ENCODE results near the gene SRSF9. TPM values are rescaled to one million over a fixed set of nuclear protein-coding genes. Genes with fewer than 3 reads are reported as not detected.

Gene SRSF9
- polyA plus RNA-seq, 2 of the 4 experiments (the other 2 are of a cell fraction): 218 to 306 TPM

DNA sequence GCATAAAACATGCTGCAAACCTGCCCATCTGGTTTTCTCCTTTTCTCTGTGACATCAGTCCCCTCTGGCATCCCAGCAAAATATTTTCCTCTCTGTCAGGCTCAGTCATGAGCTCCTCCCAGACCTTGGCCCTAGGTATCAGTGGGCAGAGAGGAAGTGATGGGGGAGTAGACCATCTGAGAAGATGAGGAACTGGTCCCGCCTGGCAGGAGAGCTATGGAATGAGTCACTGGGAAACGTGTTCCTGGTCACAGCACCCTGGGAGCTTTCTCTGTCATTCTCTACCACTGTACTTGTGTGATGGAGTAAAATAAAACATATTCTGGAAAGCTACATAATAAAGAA, 5.0 kb upstream of the SRSF9 start:
- CTCF ChIA-PET: interaction anchor here (0.6 to 2.0 kb wide), 10 partner anchors 9 to 147 kb away, joined by 3 to 8 read pairs (median 4); partner anchors contain the start of genes DYNLL1 and PLA2G1B
- TF ChIP-seq POLR2AphosphoS2 (conservative IDR thresholded peaks at IDR 0.05; ENCODE audit: low read length) (no peak), KDM5A (IDR thresholded peaks at IDR 0.05) (no peak), TFCP2L1 (CRISPR knock-in tag; IDR thresholded peaks at IDR 0.05) (no peak), FOSL2 (IDR thresholded peaks at IDR 0.05) (no peak), FOSL2 (CRISPR knock-in tag; IDR thresholded peaks at IDR 0.05) (no peak; the same call in 1 of the 2 replicates), RFX5 (IDR thresholded peaks at IDR 0.05) (no peak), MAZ (IDR thresholded peaks at IDR 0.05; ENCODE audit: borderline replicate concordance, low read depth, low read length) (no peak)
- TF ChIP-seq, protein P1, sequence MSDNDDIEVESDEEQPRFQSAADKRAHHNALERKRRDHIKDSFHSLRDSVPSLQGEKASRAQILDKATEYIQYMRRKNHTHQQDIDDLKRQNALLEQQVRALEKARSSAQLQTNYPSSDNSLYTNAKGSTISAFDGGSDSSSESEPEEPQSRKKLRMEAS (IDR thresholded peaks at IDR 0.05): peak; percentile 28; the same call in 1 of the 2 replicates
- peak; percentile 62 to 76 for DNase-seq (ENCODE audit: low read depth in 1 of 2, low spot score in 1 of 2)
- 3% methylated on average over 2 of the region's 2 CpGs for WGBS (ENCODE audit: missing lambda C conversion rate)
- H3K4me1 ChIP-seq: peaks cover 21% of the 10 kb centered on the region
- peak overlapping the region; percentile 62 for H3K4me2 ChIP-seq
- peak; percentile 61; a peak in 5 of 6 replicates for ATAC-seq
- FAIRE-seq: no peak
- POLR2A ChIA-PET: interaction anchor here (0.9 kb wide), 1 partner anchor 21 kb away, joined by 3 read pairs; the partner anchor contains the start of gene DYNLL1
- peak overlapping the region in 1 of 2 experiments; percentile 13; a peak in 3 of 6 replicates for H3K27ac ChIP-seq
- no peak overlapping the region for H3K4me3 ChIP-seq
- no peaks in the 10 kb centered on the region for H3K9me3 ChIP-seq

DNA sequence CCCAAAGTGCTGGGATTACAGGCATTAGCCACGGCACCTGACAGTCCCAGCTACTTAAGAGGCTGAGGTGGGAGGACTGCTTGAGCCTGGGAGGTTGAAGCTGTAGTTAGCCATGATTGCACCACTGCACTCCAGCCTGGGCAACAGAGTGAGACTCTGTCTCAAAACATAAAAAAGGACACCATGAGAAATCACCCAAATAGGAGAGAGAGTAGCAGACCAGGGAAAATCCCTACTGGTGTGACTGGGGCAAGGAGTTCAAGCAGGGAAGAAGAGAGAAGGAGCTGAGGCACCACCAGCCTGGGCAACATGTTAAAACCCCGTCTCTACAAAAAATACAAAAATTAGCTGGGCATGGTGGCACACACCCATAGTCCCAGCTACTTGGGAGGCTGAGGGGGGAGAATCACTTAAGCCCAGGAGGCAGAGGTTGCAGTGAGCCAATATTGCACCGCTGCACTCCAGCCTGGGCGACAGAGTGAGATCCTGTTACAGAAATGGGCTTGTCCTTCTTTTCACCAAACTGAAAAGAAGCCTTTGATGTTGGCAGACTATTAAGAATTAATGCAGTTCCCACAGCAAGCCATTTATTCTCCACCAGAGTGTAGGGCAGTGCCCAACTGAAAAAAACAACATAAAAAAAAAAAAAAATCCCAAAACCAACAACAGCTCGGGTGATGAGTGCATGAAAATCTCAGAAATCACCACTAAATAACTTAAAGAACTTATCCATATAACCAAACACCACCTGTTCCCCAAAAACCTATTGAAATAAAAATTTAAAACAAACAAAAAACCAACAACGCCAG, 4.5 kb upstream of the SRSF9 start:
- Histone ChIP-seq H3K4me2 (peak overlapping the region; percentile 62), H3K4me3 (no peak overlapping the region), H3K4me1 (peaks cover 21% of the 10 kb centered on the region), H3K9me3 (no peaks in the 10 kb centered on the region), H3K27ac (peak overlapping the region in 1 of 2 experiments; percentile 13; a peak in 3 of 6 replicates)
- DNase-seq (ENCODE audit: low read depth in 1 of 2, low spot score in 1 of 2) (no peak), ATAC-seq (no peak), FAIRE-seq (no peak)
- ChIA-PET CTCF (interaction anchor here (0.6 to 9.7 kb wide), 9 partner anchors 10 to 147 kb away, joined by 3 to 99 read pairs (median 4); partner anchors contain the start of genes COX6A1, PLA2G1B and POP5), POLR2A (interaction anchor here (0.9 kb wide), 1 partner anchor 22 kb away, joined by 3 read pairs; the partner anchor contains the start of gene DYNLL1)
- TF ChIP-seq ZC3H11A (IDR thresholded peaks at IDR 0.05) (no peak), JUN (IDR thresholded peaks at IDR 0.05) (no peak), NPAS2 (CRISPR knock-in tag; IDR thresholded peaks at IDR 0.05; ENCODE audit: borderline replicate concordance) (no peak), HDAC2 (IDR thresholded peaks at IDR 0.05) (no peak), NFE2L2 (conservative IDR thresholded peaks at IDR 0.05; ENCODE audit: low read length) (no peak), CHD4 (IDR thresholded peaks at IDR 0.05; ENCODE audit: borderline replicate concordance) (no peak), FOSL2 (IDR thresholded peaks at IDR 0.05) (no peak), FOSL2 (CRISPR knock-in tag; IDR thresholded peaks at IDR 0.05) (no peak), KDM1A (IDR thresholded peaks at IDR 0.05; ENCODE audit: low read depth) (no peak)
- TF ChIP-seq, protein P2, sequence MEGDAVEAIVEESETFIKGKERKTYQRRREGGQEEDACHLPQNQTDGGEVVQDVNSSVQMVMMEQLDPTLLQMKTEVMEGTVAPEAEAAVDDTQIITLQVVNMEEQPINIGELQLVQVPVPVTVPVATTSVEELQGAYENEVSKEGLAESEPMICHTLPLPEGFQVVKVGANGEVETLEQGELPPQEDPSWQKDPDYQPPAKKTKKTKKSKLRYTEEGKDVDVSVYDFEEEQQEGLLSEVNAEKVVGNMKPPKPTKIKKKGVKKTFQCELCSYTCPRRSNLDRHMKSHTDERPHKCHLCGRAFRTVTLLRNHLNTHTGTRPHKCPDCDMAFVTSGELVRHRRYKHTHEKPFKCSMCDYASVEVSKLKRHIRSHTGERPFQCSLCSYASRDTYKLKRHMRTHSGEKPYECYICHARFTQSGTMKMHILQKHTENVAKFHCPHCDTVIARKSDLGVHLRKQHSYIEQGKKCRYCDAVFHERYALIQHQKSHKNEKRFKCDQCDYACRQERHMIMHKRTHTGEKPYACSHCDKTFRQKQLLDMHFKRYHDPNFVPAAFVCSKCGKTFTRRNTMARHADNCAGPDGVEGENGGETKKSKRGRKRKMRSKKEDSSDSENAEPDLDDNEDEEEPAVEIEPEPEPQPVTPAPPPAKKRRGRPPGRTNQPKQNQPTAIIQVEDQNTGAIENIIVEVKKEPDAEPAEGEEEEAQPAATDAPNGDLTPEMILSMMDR (IDR thresholded peaks at IDR 0.05): no peak
- TF ChIP-seq, protein P3, sequence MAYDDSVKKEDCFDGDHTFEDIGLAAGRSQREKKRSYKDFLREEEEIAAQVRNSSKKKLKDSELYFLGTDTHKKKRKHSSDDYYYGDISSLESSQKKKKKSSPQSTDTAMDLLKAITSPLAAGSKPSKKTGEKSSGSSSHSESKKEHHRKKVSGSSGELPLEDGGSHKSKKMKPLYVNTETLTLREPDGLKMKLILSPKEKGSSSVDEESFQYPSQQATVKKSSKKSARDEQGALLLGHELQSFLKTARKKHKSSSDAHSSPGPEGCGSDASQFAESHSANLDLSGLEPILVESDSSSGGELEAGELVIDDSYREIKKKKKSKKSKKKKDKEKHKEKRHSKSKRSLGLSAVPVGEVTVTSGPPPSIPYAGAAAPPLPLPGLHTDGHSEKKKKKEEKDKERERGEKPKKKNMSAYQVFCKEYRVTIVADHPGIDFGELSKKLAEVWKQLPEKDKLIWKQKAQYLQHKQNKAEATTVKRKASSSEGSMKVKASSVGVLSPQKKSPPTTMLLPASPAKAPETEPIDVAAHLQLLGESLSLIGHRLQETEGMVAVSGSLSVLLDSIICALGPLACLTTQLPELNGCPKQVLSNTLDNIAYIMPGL (CRISPR knock-in tag; IDR thresholded peaks at IDR 0.05; ENCODE audit: borderline replicate concordance): no peak
- TF ChIP-seq, protein P4, sequence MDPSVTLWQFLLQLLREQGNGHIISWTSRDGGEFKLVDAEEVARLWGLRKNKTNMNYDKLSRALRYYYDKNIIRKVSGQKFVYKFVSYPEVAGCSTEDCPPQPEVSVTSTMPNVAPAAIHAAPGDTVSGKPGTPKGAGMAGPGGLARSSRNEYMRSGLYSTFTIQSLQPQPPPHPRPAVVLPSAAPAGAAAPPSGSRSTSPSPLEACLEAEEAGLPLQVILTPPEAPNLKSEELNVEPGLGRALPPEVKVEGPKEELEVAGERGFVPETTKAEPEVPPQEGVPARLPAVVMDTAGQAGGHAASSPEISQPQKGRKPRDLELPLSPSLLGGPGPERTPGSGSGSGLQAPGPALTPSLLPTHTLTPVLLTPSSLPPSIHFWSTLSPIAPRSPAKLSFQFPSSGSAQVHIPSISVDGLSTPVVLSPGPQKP (IDR thresholded peaks at IDR 0.05; ENCODE audit: low read depth, low read length): no peak
- WGBS (ENCODE audit: missing lambda C conversion rate): 70% methylated on average over 6 of the region's 6 CpGs
